HG02759 (cell line): Measurements from ENCODE around the gene MITD1.
A peak's percentile ranks its signal among the peaks of the same experiment; 100 is the strongest.
"Not testable (repeated sequence)": the region's sequence is repeated elsewhere in the genome, so short reads cannot be mapped to it uniquely, and the experiment has no call there.

ENCODE experiments used
- ATAC-seq: cut with Tn5 transposase; IDR thresholded peaks from one replicate; pipeline ENCODE4 v1.9.1; 2021; ENCODE audit warnings: mild to moderate bottlenecking, moderate library complexity; ENCODE audit not compliant: unreplicated experiment

Gene MITD1

DNA sequence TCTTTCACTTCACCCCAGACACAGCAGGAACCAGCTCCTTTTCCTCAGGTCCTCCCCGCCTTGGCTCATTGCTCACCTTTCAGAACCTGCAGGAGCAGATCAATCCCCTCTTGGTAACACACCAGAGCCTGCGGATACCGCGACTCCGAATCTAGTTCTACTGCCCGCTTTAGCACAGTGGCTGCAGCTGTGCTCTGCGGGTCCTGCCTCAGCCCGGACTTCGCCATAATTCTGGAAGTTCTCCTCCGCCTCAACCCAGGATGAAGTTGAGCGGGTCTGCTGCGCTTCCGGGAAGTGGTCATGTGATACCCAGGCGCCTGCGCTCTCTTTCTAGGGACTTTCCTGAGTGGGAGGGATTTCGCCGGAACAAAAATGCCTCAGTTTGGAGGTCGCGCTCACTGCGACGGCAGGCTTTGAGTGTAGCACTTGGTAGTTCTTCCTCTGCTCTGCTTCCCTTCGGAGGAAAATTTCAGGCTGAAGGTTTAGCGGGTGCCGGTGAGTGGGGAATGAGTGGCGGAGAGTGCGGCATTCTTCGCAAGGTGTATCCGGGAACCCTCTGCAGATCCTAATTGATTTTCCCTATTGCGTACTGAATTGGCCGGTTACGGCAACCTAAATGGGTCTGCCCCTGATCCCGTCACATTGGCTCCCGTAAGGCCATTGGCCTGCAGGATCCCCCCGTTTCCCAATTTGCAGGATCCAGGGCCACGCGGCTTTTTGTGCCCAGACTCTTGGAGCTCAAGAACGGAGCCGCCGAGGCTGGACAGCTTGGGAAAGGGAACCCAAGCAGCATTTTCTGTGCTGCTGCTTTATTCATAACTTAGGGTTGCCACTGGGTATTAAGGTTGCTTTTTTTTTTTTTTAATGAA lies at the start of gene MITD1, which contains the start of gene MRPL30:
MITD1 (minus strand) TSS at position 304 of the 869 bp plus-strand sequence; CDS start at position 227, 77 bp downstream.
MRPL30 (plus strand) TSS at position 430 of the 869 bp plus-strand sequence. CDS start 5,020 bp downstream, outside the sequence.
- ATAC-seq: peak; percentile 91

DNA sequence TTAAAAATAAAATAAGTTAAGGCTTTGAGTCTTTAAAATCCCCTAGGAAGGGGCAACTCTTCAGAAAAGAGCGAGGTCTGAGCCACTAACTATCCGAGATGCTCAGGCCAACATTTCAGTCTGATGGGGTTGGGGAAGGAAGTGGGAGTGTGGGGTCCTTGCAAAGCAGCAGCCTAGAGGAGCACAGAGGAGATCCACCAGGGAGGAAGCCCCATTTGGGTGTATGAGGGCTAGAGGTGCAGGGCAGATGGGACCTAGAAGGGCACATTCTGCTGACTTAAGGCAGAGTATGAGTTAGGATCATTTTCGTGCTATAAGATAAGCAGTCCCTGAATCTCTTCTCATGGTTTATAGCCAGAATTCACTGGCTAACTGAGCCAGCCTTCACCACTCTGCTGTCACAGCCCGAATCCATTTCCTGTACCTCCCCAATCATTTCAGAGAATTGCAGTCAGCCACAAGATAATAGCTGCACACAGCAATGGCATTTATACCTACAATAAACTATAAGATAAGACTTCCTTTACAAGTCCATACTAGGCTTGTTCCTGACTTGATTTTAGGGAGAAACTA lies 37.2 kb upstream of the MITD1 start:
- no peak for ATAC-seq

DNA sequence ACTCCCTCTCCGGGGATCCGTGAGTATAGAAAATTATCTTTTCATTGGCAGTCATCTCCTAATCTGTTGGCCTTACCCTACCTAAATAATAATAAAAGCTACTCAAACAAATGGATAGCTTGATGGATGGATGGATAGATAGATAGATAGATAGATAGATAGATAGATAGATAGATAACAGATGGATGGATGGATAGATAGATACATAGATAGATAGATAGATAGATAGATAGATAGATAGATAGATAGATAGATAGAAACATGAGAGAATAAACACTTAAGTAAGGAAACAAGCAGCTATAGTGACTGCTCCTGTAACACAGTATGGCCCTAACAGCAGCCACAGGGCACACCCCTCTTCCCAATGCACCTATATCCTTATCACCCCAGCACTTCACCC lies 35.2 kb upstream of the MITD1 start:
- no peak for ATAC-seq

GRCh38 chr2:99205491-99205890 lies 24.6 kb upstream of the MITD1 start:
- ATAC-seq: no peak

GRCh38 chr2:99201959-99202678 lies 21.3 kb upstream of the MITD1 start:
- no peak for ATAC-seq

- ATAC-seq: no peak
These were observed 19.4 kb upstream of the MITD1 start for GRCh38 chr2:99200076-99200800.

- no peak for ATAC-seq
These were observed 17.4 kb upstream of the MITD1 start for GRCh38 chr2:99198103-99198841.

DNA sequence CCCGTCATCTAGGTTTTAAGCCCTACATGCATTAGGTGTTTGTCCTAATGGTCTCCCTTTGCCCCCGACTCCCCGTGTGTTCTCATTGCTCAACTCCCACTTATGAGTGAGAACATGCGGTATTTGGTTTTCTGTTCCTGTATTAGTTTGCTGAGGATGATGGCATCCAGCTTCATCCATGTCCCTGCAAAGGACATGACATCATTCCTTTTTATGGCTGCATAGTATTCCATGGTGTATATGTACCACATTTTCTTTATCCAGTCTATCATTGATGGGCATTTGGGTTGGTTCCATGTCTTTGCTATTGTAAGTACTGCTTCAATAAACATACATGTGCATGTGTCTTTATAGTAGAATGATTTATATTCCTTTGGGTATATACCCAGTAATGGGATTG lies 11.5 kb upstream of the MITD1 start:
- ATAC-seq: not testable (repeated sequence)

GRCh38 chr2:99190548-99190947 lies 9.7 kb upstream of the MITD1 start:
- ATAC-seq: no peak

DNA sequence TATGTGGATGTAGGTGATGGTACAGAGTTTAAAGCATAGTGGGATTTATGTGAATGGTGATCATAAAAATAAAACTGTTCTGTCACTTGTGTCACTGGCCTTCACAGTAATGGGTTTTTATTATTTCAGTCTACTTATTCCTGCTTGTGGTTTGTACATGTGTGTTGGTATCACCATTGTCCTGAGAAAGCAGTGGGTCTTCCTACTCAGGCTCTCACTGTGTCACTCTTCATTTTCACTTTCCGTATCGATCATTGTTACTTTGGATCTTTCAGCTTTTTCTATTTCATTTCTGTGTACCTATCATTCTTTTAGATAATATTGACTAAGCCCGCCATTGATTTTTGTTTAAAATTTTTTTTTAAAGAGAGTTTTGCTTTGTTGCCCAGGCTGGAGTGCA lies 7.5 kb upstream of the MITD1 start:
- no peak for ATAC-seq

DNA sequence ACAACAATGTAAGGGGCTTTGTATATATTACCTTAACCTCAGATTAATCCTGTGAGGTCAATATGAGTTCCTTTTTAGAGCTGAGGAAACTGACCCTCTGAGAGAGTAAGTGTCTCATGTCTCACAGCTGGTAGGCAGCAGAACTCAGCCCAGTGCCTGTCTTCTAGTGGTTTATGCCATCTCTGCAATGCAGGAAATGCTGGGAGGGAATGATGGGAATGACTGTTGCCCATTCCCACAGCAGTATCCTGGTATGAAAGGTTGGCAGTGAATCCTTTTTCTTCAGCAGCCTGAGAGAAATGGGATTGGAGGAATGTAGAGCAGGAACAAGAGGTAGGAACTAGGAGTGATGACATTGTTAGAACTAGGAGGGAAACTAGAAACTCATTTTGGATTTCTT lies 6.2 kb upstream of the MITD1 start:
- ATAC-seq: no peak

DNA sequence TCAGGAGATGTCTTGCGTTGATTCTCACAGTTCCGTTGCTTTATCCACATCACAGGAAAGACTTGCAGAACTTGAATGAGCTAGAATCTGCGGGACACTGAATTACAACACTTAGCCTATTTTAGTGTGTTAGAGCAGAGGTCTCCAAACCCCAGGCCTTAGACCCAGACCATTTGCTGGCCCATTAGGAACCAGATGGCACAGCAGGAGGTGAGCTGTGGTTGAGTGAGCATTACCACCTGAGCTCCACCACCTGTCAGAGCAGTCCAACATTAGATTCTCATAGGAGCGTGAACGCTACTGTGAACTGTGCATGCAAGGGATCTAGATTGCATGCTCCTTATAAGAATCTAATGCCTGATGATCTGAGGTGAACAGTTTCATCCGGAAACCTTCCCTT lies 4.0 kb upstream of the MITD1 start:
- ATAC-seq: no peak

DNA sequence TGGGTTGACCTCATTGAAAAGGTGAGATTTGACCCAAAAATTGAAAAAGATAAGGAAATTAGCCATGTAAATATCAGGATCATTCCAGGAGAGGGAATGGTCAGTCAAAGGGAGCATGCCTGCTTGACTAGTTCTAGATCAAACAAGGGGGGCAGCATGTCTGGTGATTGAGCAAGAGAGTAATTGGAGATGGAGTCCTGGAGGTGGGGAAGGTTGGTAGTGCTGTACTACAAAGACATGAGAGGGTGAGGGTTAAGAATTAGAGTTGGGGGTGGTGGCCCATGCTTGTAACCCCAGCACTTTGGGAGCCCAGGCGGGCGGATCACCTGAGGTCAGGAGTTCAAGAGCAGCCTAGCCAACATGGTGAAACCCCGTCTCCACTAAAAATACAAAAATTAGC lies 2.2 kb upstream of the MITD1 start:
- no peak for ATAC-seq

GRCh38 chr2:99181624-99182000 lies 754 bp upstream of the MITD1 start:
- ATAC-seq: no peak

DNA sequence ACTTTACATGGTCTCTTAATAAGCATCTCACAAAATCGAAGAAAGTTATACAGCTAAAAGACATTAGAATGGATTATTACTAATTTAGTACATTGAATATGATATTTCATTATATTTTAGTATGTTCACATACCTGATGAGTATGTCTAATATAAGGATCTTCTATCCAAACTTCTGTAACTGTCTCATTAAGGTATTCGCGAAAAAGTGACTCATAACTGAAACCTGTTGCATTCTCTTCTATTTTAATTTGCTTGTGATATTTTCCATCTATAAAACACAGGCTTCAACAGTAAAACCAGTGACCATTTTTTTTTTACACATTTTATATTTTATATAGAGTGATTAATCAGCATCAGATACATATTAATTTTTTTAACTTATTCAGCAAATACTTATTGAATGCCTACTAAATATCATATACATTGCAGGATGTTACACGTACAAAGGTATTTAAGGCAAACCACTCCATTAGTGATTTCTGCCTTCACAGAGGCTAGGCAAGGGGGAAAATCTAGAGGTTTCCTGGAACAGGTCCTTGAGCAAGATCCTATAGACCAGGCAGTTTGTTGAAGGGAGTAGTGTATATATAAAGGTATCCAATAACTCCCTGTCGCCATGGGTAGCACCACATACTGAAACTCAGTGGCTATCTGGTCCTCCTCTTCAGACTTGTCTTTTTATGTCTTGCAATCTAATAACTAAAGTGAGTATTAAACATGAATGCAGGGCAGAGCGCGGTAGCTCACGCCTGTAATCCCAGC lies 9.3 kb downstream of the MITD1 start:
- no peak for ATAC-seq

GRCh38 chr2:99169534-99169933 lies 11.3 kb downstream of the MITD1 start:
- ATAC-seq: no peak

DNA sequence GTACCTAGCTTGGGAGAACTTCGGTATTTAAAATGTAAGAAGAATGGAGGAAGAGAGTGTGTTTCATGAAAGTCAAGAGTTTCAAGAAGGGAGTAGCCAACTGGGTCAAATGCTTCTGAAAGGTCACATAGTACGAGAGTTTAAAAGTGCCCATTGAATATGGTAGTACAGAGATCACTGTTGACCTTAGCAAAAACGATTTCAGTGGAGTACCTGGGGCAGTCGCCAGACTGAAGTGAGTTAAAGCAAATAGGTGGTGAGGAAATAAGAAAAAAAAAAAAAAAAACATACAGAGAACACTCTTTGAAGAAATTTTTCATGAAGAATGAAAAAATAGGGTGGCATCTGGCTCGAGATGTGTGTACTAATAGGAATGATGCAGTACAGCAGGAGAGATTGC lies 14.6 kb downstream of the MITD1 start:
- no peak for ATAC-seq

GRCh38 chr2:99159594-99159993 lies 21.3 kb downstream of the MITD1 start:
- no peak for ATAC-seq

DNA sequence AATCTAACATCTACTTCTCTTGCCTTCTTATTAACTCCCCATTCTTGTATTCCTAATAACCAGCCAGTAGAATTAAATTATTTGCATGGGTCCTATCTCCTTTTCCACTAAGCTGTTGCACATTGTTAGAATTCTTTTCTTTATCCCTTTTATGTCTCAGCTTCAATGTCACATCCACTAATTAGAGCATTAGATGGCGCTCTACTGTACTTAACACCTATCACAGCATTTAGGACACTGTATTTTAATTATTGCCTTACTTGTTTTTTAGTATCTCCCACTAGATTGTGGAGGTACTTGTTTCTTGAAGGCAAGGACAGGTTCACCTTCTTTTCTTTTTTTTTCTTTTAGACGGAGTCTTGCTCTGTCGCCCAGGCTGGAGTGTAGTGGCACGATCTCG lies 22.3 kb downstream of the MITD1 start:
- ATAC-seq: no peak

- ATAC-seq: no peak
These were observed 24.0 kb downstream of the MITD1 start for GRCh38 chr2:99156891-99157290.
